ENCODE measurements around the gene BRSK1. TPM values are rescaled to one million over a fixed set of nuclear protein-coding genes. Genes with fewer than 3 reads are reported as not detected.

BRSK1 gene
- total and polyA plus RNA-seq, 8 donors, result 1.5 to 67.7 (median 5.4) TPM; not detected in 2

GRCh38 chr19:55248704-55249103 lies 35.1 kb upstream of the BRSK1 start:
- Histone ChIP-seq H3K9me3 (no peaks in the 10 kb centered on the region), H3K4me1 (peaks cover 35 to 68% (median 66%) of the 10 kb centered on the region in 4 donors), H3K4me3 (no peak overlapping the region), H3K27ac (peak overlapping the region in 1 of 5 donors; percentile 56), H3K27me3 (no peaks in the 10 kb centered on the region), H3K36me3 (peaks cover 32 to 54% (median 48%) of the 10 kb centered on the region in 4 donors)
- 79 to 89% (median 84%) methylated on average over 9 of the region's 9 CpGs for WGBS, 5 donors
- intact Hi-C loops (cut with DNase I; ENCODE audit: low total_unique reads), result no loop called here
- no peak for DNase-seq
- TF ChIP-seq POLR2A (IDR thresholded peaks at IDR 0.05), result no peak
- no peak for TF ChIP-seq CTCF (IDR thresholded peaks at IDR 0.05)

GRCh38 chr19:55249841-55250240 lies 34.0 kb upstream of the BRSK1 start:
- 91 to 95% (median 91%) methylated on average over 7 to 11 of the region's 11 CpGs for WGBS, 5 donors
- no peaks in the 10 kb centered on the region for H3K27me3 ChIP-seq

GRCh38 chr19:55250262-55251036 lies 33.3 kb upstream of the BRSK1 start:
- WGBS, 5 donors, result 87 to 94% (median 90%) methylated on average over 18 of the region's 18 CpGs

More at GRCh38 chr19:55249841-55250240, 34.0 kb upstream of the BRSK1 start:
- no peaks in the 10 kb centered on the region for H3K9me3 ChIP-seq
- H3K4me1 ChIP-seq, result peaks cover 43 to 79% (median 77%) of the 10 kb centered on the region in 4 donors
- peaks cover 21 to 42% (median 36%) of the 10 kb centered on the region in 4 donors for H3K36me3 ChIP-seq
- intact Hi-C loops (cut with DNase I; ENCODE audit: low total_unique reads), result no loop called here
- H3K27ac ChIP-seq, result peak overlapping the region in 1 of 5 donors; percentile 93
- DNase-seq, result no peak
- no peak for TF ChIP-seq EP300 (IDR thresholded peaks at IDR 0.05)
- TF ChIP-seq POLR2A (IDR thresholded peaks at IDR 0.05), result no peak
- no peak for TF ChIP-seq POLR2AphosphoS5 (IDR thresholded peaks at IDR 0.05)
- no peak overlapping the region for H3K4me3 ChIP-seq

GRCh38 chr19:55251341-55252081 lies 32.3 kb upstream of the BRSK1 start:
- H3K27me3 ChIP-seq, result no peaks in the 10 kb centered on the region
- no peak for TF ChIP-seq CTCF (IDR thresholded peaks at IDR 0.05)
- TF ChIP-seq POLR2AphosphoS5 (IDR thresholded peaks at IDR 0.05), result peak in 2 of 3 donors; percentile 4 to 47
- no peak for TF ChIP-seq POLR2A (IDR thresholded peaks at IDR 0.05)
- TF ChIP-seq EP300 (IDR thresholded peaks at IDR 0.05), result no peak
- intact Hi-C loops (cut with DNase I; ENCODE audit: low total_unique reads), result no loop called here
- peaks cover 58 to 96% (median 93%) of the 10 kb centered on the region in 4 donors for H3K4me1 ChIP-seq
- WGBS, 5 donors, result 17 to 45% (median 37%) methylated on average over 13 to 19 of the region's 19 CpGs
- H3K36me3 ChIP-seq, result peaks cover 4 to 26% (median 20%) of the 10 kb centered on the region in 4 donors
- peak overlapping the region; percentile 59 to 93 (median 63) for H3K27ac ChIP-seq
- peak; percentile 68 to 89 for DNase-seq
- H3K9me3 ChIP-seq, result no peaks in the 10 kb centered on the region
- H3K4me3 ChIP-seq, result peak overlapping the region in 1 of 4 donors; percentile 16

More at GRCh38 chr19:55250262-55251036, 33.3 kb upstream of the BRSK1 start:
- TF ChIP-seq EP300 (IDR thresholded peaks at IDR 0.05), result no peak
- TF ChIP-seq POLR2AphosphoS5 (IDR thresholded peaks at IDR 0.05), result no peak
- H3K27ac ChIP-seq, result peak overlapping the region; percentile 59 to 93 (median 63)
- no peak for DNase-seq
- H3K4me3 ChIP-seq, result no peak overlapping the region
- H3K27me3 ChIP-seq, result no peaks in the 10 kb centered on the region
- intact Hi-C loops (cut with DNase I; ENCODE audit: low total_unique reads), result no loop called here
- H3K9me3 ChIP-seq, result no peaks in the 10 kb centered on the region
- peaks cover 48 to 85% (median 83%) of the 10 kb centered on the region in 4 donors for H3K4me1 ChIP-seq
- H3K36me3 ChIP-seq, result peaks cover 15 to 36% (median 30%) of the 10 kb centered on the region in 4 donors

All from stomach (tissue), 9 donors.